Measurements from ENCODE around the gene ACKR3.

The ACKR3 gene

GRCh38 chr2:236612737-236613136, 43.1 kb downstream of the ACKR3 start:
- DNase-seq (ENCODE audit: low spot score): no peak

- no peak for DNase-seq (ENCODE audit: low spot score)
These were observed 44.0 kb downstream of the ACKR3 start for GRCh38 chr2:236613612-236614011.

- no peak for DNase-seq (ENCODE audit: low spot score)
These were observed 44.9 kb downstream of the ACKR3 start for GRCh38 chr2:236614551-236614950.

- no peak for DNase-seq (ENCODE audit: low spot score)
These were observed 46.4 kb downstream of the ACKR3 start for GRCh38 chr2:236616031-236616430.

- DNase-seq (ENCODE audit: low spot score): no peak
These were observed 47.0 kb downstream of the ACKR3 start for GRCh38 chr2:236616624-236617023.

- DNase-seq (ENCODE audit: low spot score): no peak
These were observed 47.7 kb downstream of the ACKR3 start for GRCh38 chr2:236617221-236617737.

GRCh38 chr2:236617796-236618195, 48.2 kb downstream of the ACKR3 start:
- no peak for DNase-seq (ENCODE audit: low spot score)

- no peak for DNase-seq (ENCODE audit: low spot score)
These were observed 48.7 kb downstream of the ACKR3 start for GRCh38 chr2:236618370-236618769.

- DNase-seq (ENCODE audit: low spot score): no peak
These were observed 50.4 kb downstream of the ACKR3 start for GRCh38 chr2:236619910-236620612.

- no peak for DNase-seq (ENCODE audit: low spot score)
These were observed 52.2 kb downstream of the ACKR3 start for GRCh38 chr2:236621786-236622185.

- DNase-seq (ENCODE audit: low spot score): no peak
These were observed 52.6 kb downstream of the ACKR3 start for GRCh38 chr2:236622201-236622600.

- DNase-seq (ENCODE audit: low spot score): no peak
These were observed 53.0 kb downstream of the ACKR3 start for GRCh38 chr2:236622660-236623059.

GRCh38 chr2:236623816-236624215, 54.2 kb downstream of the ACKR3 start:
- DNase-seq (ENCODE audit: low spot score): no peak

GRCh38 chr2:236625156-236625690, 55.6 kb downstream of the ACKR3 start:
- no peak for DNase-seq (ENCODE audit: low spot score)

GRCh38 chr2:236626391-236627150, 56.9 kb downstream of the ACKR3 start:
- no peak for DNase-seq (ENCODE audit: low spot score)

GRCh38 chr2:236627193-236627592, 57.6 kb downstream of the ACKR3 start:
- DNase-seq (ENCODE audit: low spot score): no peak

GRCh38 chr2:236627841-236628240, 58.2 kb downstream of the ACKR3 start:
- no peak for DNase-seq (ENCODE audit: low spot score)

- no peak for DNase-seq (ENCODE audit: low spot score)
These were observed 58.8 kb downstream of the ACKR3 start for GRCh38 chr2:236628256-236628901.

- no peak for DNase-seq (ENCODE audit: low spot score)
These were observed 59.5 kb downstream of the ACKR3 start for GRCh38 chr2:236628981-236629605.

- no peak for DNase-seq (ENCODE audit: low spot score)
These were observed 60.6 kb downstream of the ACKR3 start for GRCh38 chr2:236629961-236630872.

- DNase-seq (ENCODE audit: low spot score): no peak
These were observed 61.7 kb downstream of the ACKR3 start for GRCh38 chr2:236631281-236631855.

Data from kidney capillary endothelial cell (primary cell).